ENCODE measurements around the gene OR13C8.
"Not testable (repeated sequence)": the region's sequence is repeated elsewhere in the genome, so short reads cannot be mapped to it uniquely, and the experiment has no call there.

OR13C8 gene

GRCh38 chr9:104568868-104569267, at the start of gene OR13C8:
OR13C8 (plus strand) TSS chr9:104569168; CDS start chr9:104569168, 0 bp downstream.
- DNase-seq: no peak

GRCh38 chr9:104520241-104520640, 48.7 kb upstream of the OR13C8 start:
- not testable (repeated sequence) for DNase-seq

GRCh38 chr9:104527109-104527508, 41.9 kb upstream of the OR13C8 start, which contains the start of gene OR13C4:
OR13C4 (minus strand) TSS chr9:104527209; CDS start chr9:104527209, 0 bp downstream.
- no peak for DNase-seq

GRCh38 chr9:104536756-104537155, 32.2 kb upstream of the OR13C8 start, which contains the start of gene OR13C3:
OR13C3 (minus strand) TSS chr9:104536856; CDS start chr9:104536723, 133 bp downstream.
- no peak for DNase-seq

GRCh38 chr9:104539275-104539674, 29.7 kb upstream of the OR13C8 start:
- DNase-seq: no peak

GRCh38 chr9:104544644-104545043, 24.3 kb upstream of the OR13C8 start:
- DNase-seq: no peak

GRCh38 chr9:104553261-104553660, 15.7 kb upstream of the OR13C8 start:
- no peak for DNase-seq

- DNase-seq: no peak
Observed at GRCh38 chr9:104555521-104555920, 13.4 kb upstream of the OR13C8 start.

GRCh38 chr9:104556830-104557634, 11.9 kb upstream of the OR13C8 start:
- no peak for DNase-seq

- DNase-seq: no peak
Observed at GRCh38 chr9:104564358-104564757, 4.6 kb upstream of the OR13C8 start.

GRCh38 chr9:104572612-104573011, 3.6 kb downstream of the OR13C8 start:
- DNase-seq: no peak

GRCh38 chr9:104575456-104575855, 6.5 kb downstream of the OR13C8 start:
- no peak for DNase-seq

GRCh38 chr9:104577263-104577662, 8.3 kb downstream of the OR13C8 start:
- no peak for DNase-seq

- no peak for DNase-seq
Observed at GRCh38 chr9:104580562-104580961, 11.6 kb downstream of the OR13C8 start.

- DNase-seq: no peak
Observed at GRCh38 chr9:104586496-104587180, 17.7 kb downstream of the OR13C8 start.

GRCh38 chr9:104589626-104590025, 20.7 kb downstream of the OR13C8 start:
- no peak for DNase-seq

- DNase-seq: not testable (repeated sequence)
Observed at GRCh38 chr9:104598749-104599148, 29.8 kb downstream of the OR13C8 start.

GRCh38 chr9:104599313-104599712, 30.3 kb downstream of the OR13C8 start, which contains the start of gene OR13C5:
OR13C5 (minus strand) TSS chr9:104599413; CDS start chr9:104599413, 0 bp downstream.
- not testable (repeated sequence) for DNase-seq

GRCh38 chr9:104604801-104605200, 35.8 kb downstream of the OR13C8 start:
- DNase-seq: no peak

GRCh38 chr9:104605527-104605926, 36.6 kb downstream of the OR13C8 start, which contains the start of gene OR13C2:
OR13C2 (minus strand) TSS chr9:104605627; CDS start chr9:104605627, 0 bp downstream.
- not testable (repeated sequence) for DNase-seq

GRCh38 chr9:104606152-104606551, 37.2 kb downstream of the OR13C8 start:
- no peak for DNase-seq

- no peak for DNase-seq
Observed at GRCh38 chr9:104608336-104608735, 39.4 kb downstream of the OR13C8 start.

GRCh38 chr9:104611213-104611612, 42.2 kb downstream of the OR13C8 start:
- no peak for DNase-seq

GRCh38 chr9:104617418-104617817, 48.5 kb downstream of the OR13C8 start:
- no peak for DNase-seq
